HEK293 (cell line): Measurements from ENCODE around the gene GGA3.

ENCODE experiments used
- CTCF ChIA-PET: fragments of 350-600 bp; formaldehyde crosslinking; extraction: SDS; loops from one replicate; lab custom pipeline; 2021; ENCODE audit warnings: antibody characterized with exemption; lab: Yijun Ruan, JAX
- POLR2A ChIA-PET: fragments of 300-600 bp; formaldehyde crosslinking; extraction: SDS; loops from one replicate; lab custom pipeline; 2020; ENCODE audit warnings: antibody characterized with exemption, inconsistent platforms; lab: Yijun Ruan, JAX
- H3K27ac ChIP-seq: fragments of 200-500 bp; sonication (Bioruptor generic); 2 replicates; pipeline ENCODE4 v1.5.1; 2014; ENCODE audit warnings: low read depth, low read length, control low read depth, inconsistent platforms; ENCODE audit errors: extremely low read depth
- H3K36me3 ChIP-seq, 2 experiments: fragments of 200-500 bp in 1 of 2; sonication (Bioruptor generic) in 1 of 2; 1 replicate in 1 of 2; 2 replicates in 1 of 2; pipeline ENCODE4 v1.5.1; 2014 to 2017; ENCODE audit warnings: inconsistent platforms in 2 of 2, low read length in 2 of 2; ENCODE audit not compliant: control insufficient read depth in 2 of 2, insufficient read depth in 1 of 2
- H3K4me1 ChIP-seq: fragments of 200-500 bp; sonication (Bioruptor generic); 2 replicates; pipeline ENCODE4 v1.5.1; 2014; ENCODE audit warnings: mild to moderate bottlenecking, low read length, inconsistent platforms; ENCODE audit not compliant: control insufficient read depth, insufficient read depth
- H3K4me3 ChIP-seq: 2 replicates; pipeline ENCODE4 v1.5.1; 2011; ENCODE audit warnings: low read depth, mild to moderate bottlenecking, control low read depth, low read length, moderate library complexity
- H3K9me3 ChIP-seq: fragments of 200-500 bp; sonication (Bioruptor generic); 2 replicates; pipeline ENCODE4 v1.5.1; 2014; ENCODE audit warnings: low read depth, low read length, inconsistent platforms; ENCODE audit not compliant: control insufficient read depth, insufficient read depth
- AEBP2 ChIP-seq: fragments of 450-650 bp; formaldehyde crosslinking; IDR thresholded peaks from 2 replicates; pipeline ENCODE4 v1.5.1; 2016; ENCODE audit warnings: missing biosample characterization, missing genetic modification characterization, borderline replicate concordance
- FEZF1 ChIP-seq: fragments of 450-650 bp; formaldehyde crosslinking; IDR thresholded peaks from 2 replicates; pipeline ENCODE4 v1.5.1; 2016; ENCODE audit warnings: missing biosample characterization, missing genetic modification characterization
- HOXA7 ChIP-seq: sonication (generic); formaldehyde crosslinking; IDR thresholded peaks from 2 replicates; pipeline ENCODE4 v1.8.1; 2022; ENCODE audit warnings: missing genetic modification reagents, borderline replicate concordance
- PRDM2 ChIP-seq: fragments of 450-650 bp; formaldehyde crosslinking; IDR thresholded peaks from 2 replicates; pipeline ENCODE4 v1.5.1; 2016; ENCODE audit warnings: missing biosample characterization, missing genetic modification characterization, borderline replicate concordance
- TRIM28 ChIP-seq: IDR thresholded peaks from 2 replicates; pipeline ENCODE4 v1.6.1; 2011; ENCODE audit warnings: low read length, control low read depth, borderline replicate concordance
- YY1 ChIP-seq: fragments of 450-650 bp; formaldehyde crosslinking; IDR thresholded peaks from 2 replicates; pipeline ENCODE4 v1.5.1; 2018; ENCODE audit warnings: missing biosample characterization, missing genetic modification characterization
- ZNF140 ChIP-seq: fragments of 450-650 bp; formaldehyde crosslinking; IDR thresholded peaks from 2 replicates; pipeline ENCODE4 v1.5.1; 2016; ENCODE audit warnings: missing biosample characterization, missing genetic modification characterization
- ZNF155 ChIP-seq: fragments of 450-650 bp; formaldehyde crosslinking; IDR thresholded peaks from 2 replicates; pipeline ENCODE4 v1.5.1; 2016; ENCODE audit warnings: missing biosample characterization, missing genetic modification characterization
- ZNF169 ChIP-seq: fragments of 450-650 bp; formaldehyde crosslinking; IDR thresholded peaks from 2 replicates; pipeline ENCODE4 v1.5.1; 2016; ENCODE audit warnings: missing biosample characterization, missing genetic modification characterization
- ZNF223 ChIP-seq: fragments of 450-650 bp; formaldehyde crosslinking; IDR thresholded peaks from 2 replicates; pipeline ENCODE4 v1.5.1; 2016; ENCODE audit warnings: missing biosample characterization, missing genetic modification characterization
- ZNF239 ChIP-seq: fragments of 450-650 bp; formaldehyde crosslinking; IDR thresholded peaks from 2 replicates; pipeline ENCODE4 v1.5.1; 2016; ENCODE audit warnings: missing biosample characterization, missing genetic modification characterization
- ZNF37A ChIP-seq: fragments of 450-650 bp; IDR thresholded peaks from 2 replicates; pipeline ENCODE4 v1.5.1; 2018; ENCODE audit warnings: missing biosample characterization, missing genetic modification characterization
- ZNF416 ChIP-seq: fragments of 450-650 bp; formaldehyde crosslinking; IDR thresholded peaks from 2 replicates; pipeline ENCODE4 v1.5.1; 2016; ENCODE audit warnings: missing biosample characterization, missing genetic modification characterization
- ZNF449 ChIP-seq: fragments of 450-650 bp; formaldehyde crosslinking; IDR thresholded peaks from 2 replicates; pipeline ENCODE4 v1.5.1; 2017; ENCODE audit warnings: missing biosample characterization, mild to moderate bottlenecking, missing genetic modification characterization, moderate library complexity
- ZNF48 ChIP-seq: fragments of 450-650 bp; formaldehyde crosslinking; IDR thresholded peaks from 2 replicates; pipeline ENCODE4 v1.5.1; 2016; ENCODE audit warnings: missing biosample characterization, missing genetic modification characterization
- ZNF600 ChIP-seq: fragments of 450-650 bp; formaldehyde crosslinking; IDR thresholded peaks from 2 replicates; pipeline ENCODE4 v1.5.1; 2016; ENCODE audit warnings: missing biosample characterization, missing genetic modification characterization
- ZNF629 ChIP-seq: fragments of 450-650 bp; formaldehyde crosslinking; IDR thresholded peaks from 2 replicates; pipeline ENCODE4 v1.5.1; 2017; ENCODE audit warnings: missing biosample characterization, missing genetic modification characterization
- ZNF658 ChIP-seq: fragments of 450-650 bp; formaldehyde crosslinking; IDR thresholded peaks from 2 replicates; pipeline ENCODE4; 2016; ENCODE audit warnings: missing biosample characterization, missing genetic modification characterization

GGA3 gene

GRCh38 chr17:75227729-75228128 is 33.7 kb downstream of the GGA3 start:
- Histone ChIP-seq H3K4me3 (no peak overlapping the region), H3K36me3 (peaks cover 62 to 96% of the 10 kb centered on the region in 2 experiments), H3K27ac (no peak overlapping the region), H3K4me1 (no peaks in the 10 kb centered on the region), H3K9me3 (no peaks in the 10 kb centered on the region)
- ChIA-PET CTCF (interaction anchor here (5.7 kb wide), 1 partner anchor 12 kb away, joined by 54 read pairs; no protein-coding TSS in a partner anchor), POLR2A (interaction anchor here (0.7 to 2.8 kb wide), 3 partner anchors 9 to 271 kb away, joined by 3 to 16 read pairs (median 3); no protein-coding TSS in a partner anchor)
- TF ChIP-seq HOXA7 (CRISPR knock-in tag) (no peak), TRIM28 (no peak), ZNF140 (tag by site-specific recombination) (no peak), PRDM2 (no peak), ZNF629 (tag by site-specific recombination) (no peak), ZNF239 (no peak), ZNF600 (tag by site-specific recombination) (no peak), ZNF658 (tag by site-specific recombination) (no peak), ZNF155 (tag by site-specific recombination) (no peak), ZNF48 (no peak), ZNF37A (tag by site-specific recombination) (no peak), YY1 (tag by site-specific recombination) (no peak), ZNF416 (tag by site-specific recombination) (no peak)

- H3K27ac ChIP-seq = no peak overlapping the region
- H3K4me3 ChIP-seq = no peak overlapping the region
- ChIA-PET CTCF (interaction anchor here (0.6 to 2.6 kb wide), 5 partner anchors 9 to 165 kb away, joined by 4 to 21 read pairs (median 4); no protein-coding TSS in a partner anchor), POLR2A (no interaction called here)
- no peaks in the 10 kb centered on the region for H3K9me3 ChIP-seq
- peaks cover 67 to 85% of the 10 kb centered on the region in 2 experiments for H3K36me3 ChIP-seq
- H3K4me1 ChIP-seq = no peaks in the 10 kb centered on the region
- no peak for TF ChIP-seq FEZF1 (tag by site-specific recombination)
- no peak for TF ChIP-seq ZNF449 (tag by site-specific recombination)
- TF ChIP-seq ZNF169 (tag by site-specific recombination) = no peak
- no peak for TF ChIP-seq ZNF223 (tag by site-specific recombination)
- no peak for TF ChIP-seq AEBP2 (tag by site-specific recombination)
These were observed 36.4 kb downstream of the GGA3 start for GRCh38 chr17:75225016-75225415.
